Hepatocyte (in vitro differentiated cells): ENCODE measurements around the gene LRMDA. TPM values are rescaled to one million over a fixed set of nuclear protein-coding genes. Genes with fewer than 3 reads are reported as not detected.
"Not testable (repeated sequence)": the region's sequence is repeated elsewhere in the genome, so short reads cannot be mapped to it uniquely, and the experiment has no call there.

ENCODE experiments used
- DNase-seq: peaks from one replicate; pipeline ENCODE4 v3.0.0-alpha.2; 2016; ENCODE audit warnings: low spot score
- H2AFZ ChIP-seq: fragments of 200-600 bp; sonication (generic); 2 replicates; pipeline ENCODE4 v1.6.0; 2016; ENCODE audit warnings: antibody characterized with exemption, mild to moderate bottlenecking
- H3K27ac ChIP-seq: fragments of 200-600 bp; sonication (generic); 2 replicates; pipeline ENCODE4 v1.5.1; 2016; ENCODE audit warnings: mild to moderate bottlenecking
- H3K27me3 ChIP-seq: fragments of 200-600 bp; sonication (generic); 2 replicates; pipeline ENCODE4 v1.6.1; 2016
- H3K36me3 ChIP-seq: fragments of 200-600 bp; sonication (generic); replicated peaks from 2 replicates; pipeline ENCODE4 v1.5.1; 2016; ENCODE audit warnings: low read depth; ENCODE audit not compliant: insufficient read depth
- H3K4me1 ChIP-seq: fragments of 200-600 bp; sonication (generic); 2 replicates; pipeline ENCODE4 v1.5.1; 2016; ENCODE audit warnings: mild to moderate bottlenecking, moderate library complexity; ENCODE audit not compliant: insufficient read depth
- H3K4me2 ChIP-seq: fragments of 200-600 bp; sonication (generic); 2 replicates; pipeline ENCODE4 v1.6.0; 2016
- H3K4me3 ChIP-seq: fragments of 200-600 bp; sonication (generic); 2 replicates; pipeline ENCODE4 v1.5.1; 2016; ENCODE audit warnings: mild to moderate bottlenecking
- H3K79me2 ChIP-seq: fragments of 200-600 bp; sonication (generic); 2 replicates; pipeline ENCODE4 v1.6.0; 2017; ENCODE audit warnings: mild to moderate bottlenecking
- H3K9me2 ChIP-seq: fragments of 200-600 bp; sonication (generic); replicated peaks from 2 replicates; pipeline ENCODE4 v1.6.0; 2017; ENCODE audit warnings: mild to moderate bottlenecking; ENCODE audit not compliant: insufficient read depth
- H3K9me3 ChIP-seq: fragments of 200-600 bp; sonication (generic); 2 replicates; pipeline ENCODE4 v1.5.1; 2016; ENCODE audit warnings: low read depth, mild to moderate bottlenecking
- H4K20me1 ChIP-seq: fragments of 200-600 bp; sonication (generic); 2 replicates; pipeline ENCODE4 v1.6.0; 2016; ENCODE audit warnings: mild to moderate bottlenecking; ENCODE audit not compliant: insufficient read depth, poor library complexity, severe bottlenecking
- EZH2 ChIP-seq: fragments of 200-600 bp; sonication (generic); IDR thresholded peaks from 2 replicates; pipeline ENCODE4 v1.6.1; 2016; ENCODE audit warnings: antibody characterized with exemption, mild to moderate bottlenecking, borderline replicate concordance
- EZH2phosphoT487 ChIP-seq: fragments of 200-600 bp; sonication (generic); IDR thresholded peaks from one replicate; pipeline ENCODE4 v1.6.1; 2018; ENCODE audit warnings: antibody characterized with exemption, mild to moderate bottlenecking, low read depth, moderate library complexity; ENCODE audit not compliant: unreplicated experiment, severe bottlenecking
- WGBS: methylation state at CpG from one replicate; pipeline ENCODE4 v1.1.6; 2016; ENCODE audit warnings: low lambda C conversion rate; ENCODE audit errors: missing lambda C conversion rate; 5-methylcytosine and 5-hydroxymethylcytosine counted together
- polyA plus RNA-seq: library from polyadenylated mRNA; unstranded; fragments of >200 nt; fragmentation: Nextera tagmentation; extraction: Ambion mirVana; gene quantifications from 2 replicates; pipeline ENCODE4 v1.2.1, GENCODE V29; 2016
- total RNA-seq: library from RNA; depleted of rRNA; stranded (reverse); fragments of >200 nt; gene quantifications from 2 replicates; pipeline ENCODE4 v1.2.3, GENCODE V29; 2014
- TF ChIP-seq, protein P1 (sequence below): fragments of 200-600 bp; sonication (generic); IDR thresholded peaks from 2 replicates; pipeline ENCODE4 v1.5.1; 2016; ENCODE audit warnings: antibody characterized with exemption, mild to moderate bottlenecking; ENCODE audit not compliant: poor library complexity

LRMDA gene
- total and polyA plus RNA-seq, 2 experiments from 2014 or later = 5.6 to 15.7 TPM

DNA sequence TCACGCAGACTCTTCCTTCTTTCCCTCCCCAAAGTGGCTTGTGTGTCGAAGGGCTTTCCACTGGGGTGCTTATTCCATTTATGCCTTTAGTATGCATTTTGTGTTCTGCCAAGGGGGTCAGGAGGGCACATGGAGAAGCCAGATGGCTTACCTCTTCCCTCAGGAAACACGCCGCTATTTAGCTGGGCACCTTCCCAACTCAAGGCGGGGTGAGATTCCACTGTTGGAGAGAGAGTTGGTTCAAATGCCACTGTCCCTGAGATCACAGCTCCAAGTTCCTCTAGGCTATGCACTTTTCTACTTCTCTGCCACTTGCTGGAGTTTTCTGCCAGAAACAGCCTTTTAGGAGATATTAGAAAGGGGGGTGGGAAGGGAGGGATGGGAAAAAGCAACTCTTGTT lies 1091.8 kb downstream of the LRMDA start:
- H3K27ac ChIP-seq = peak overlapping the region; percentile 56
- H3K4me2 ChIP-seq = no peak overlapping the region
- no peak overlapping the region for H2AFZ ChIP-seq
- 65% methylated on average over 5 of the region's 5 CpGs for whole genome bisulfite sequencing
- H3K36me3 ChIP-seq = no peaks in the 10 kb centered on the region
- H3K27me3 ChIP-seq = no peaks in the 10 kb centered on the region
- no peaks in the 10 kb centered on the region for H3K9me2 ChIP-seq
- H3K4me3 ChIP-seq = no peak overlapping the region
- no peaks in the 10 kb centered on the region for H3K79me2 ChIP-seq
- H3K9me3 ChIP-seq = no peaks in the 10 kb centered on the region
- TF ChIP-seq EZH2 (no peak), EZH2phosphoT487 (no peak)
- TF ChIP-seq, protein P1, sequence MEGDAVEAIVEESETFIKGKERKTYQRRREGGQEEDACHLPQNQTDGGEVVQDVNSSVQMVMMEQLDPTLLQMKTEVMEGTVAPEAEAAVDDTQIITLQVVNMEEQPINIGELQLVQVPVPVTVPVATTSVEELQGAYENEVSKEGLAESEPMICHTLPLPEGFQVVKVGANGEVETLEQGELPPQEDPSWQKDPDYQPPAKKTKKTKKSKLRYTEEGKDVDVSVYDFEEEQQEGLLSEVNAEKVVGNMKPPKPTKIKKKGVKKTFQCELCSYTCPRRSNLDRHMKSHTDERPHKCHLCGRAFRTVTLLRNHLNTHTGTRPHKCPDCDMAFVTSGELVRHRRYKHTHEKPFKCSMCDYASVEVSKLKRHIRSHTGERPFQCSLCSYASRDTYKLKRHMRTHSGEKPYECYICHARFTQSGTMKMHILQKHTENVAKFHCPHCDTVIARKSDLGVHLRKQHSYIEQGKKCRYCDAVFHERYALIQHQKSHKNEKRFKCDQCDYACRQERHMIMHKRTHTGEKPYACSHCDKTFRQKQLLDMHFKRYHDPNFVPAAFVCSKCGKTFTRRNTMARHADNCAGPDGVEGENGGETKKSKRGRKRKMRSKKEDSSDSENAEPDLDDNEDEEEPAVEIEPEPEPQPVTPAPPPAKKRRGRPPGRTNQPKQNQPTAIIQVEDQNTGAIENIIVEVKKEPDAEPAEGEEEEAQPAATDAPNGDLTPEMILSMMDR = no peak
- no peaks in the 10 kb centered on the region for H4K20me1 ChIP-seq
- H3K4me1 ChIP-seq = peaks cover 8% of the 10 kb centered on the region
- DNase-seq = no peak

- no peaks in the 10 kb centered on the region for H3K9me3 ChIP-seq
- no peaks in the 10 kb centered on the region for H4K20me1 ChIP-seq
- no peak for TF ChIP-seq EZH2phosphoT487
- TF ChIP-seq, protein P1 = no peak
- no peak for TF ChIP-seq EZH2
- 53% methylated on average over 12 of the region's 12 CpGs for WGBS
- DNase-seq = no peak
- H2AFZ ChIP-seq = no peak overlapping the region
- peak overlapping the region; percentile 56 for H3K27ac ChIP-seq
- H3K36me3 ChIP-seq = no peaks in the 10 kb centered on the region
- no peak overlapping the region for H3K4me3 ChIP-seq
- H3K9me2 ChIP-seq = no peaks in the 10 kb centered on the region
- H3K79me2 ChIP-seq = no peaks in the 10 kb centered on the region
- no peaks in the 10 kb centered on the region for H3K27me3 ChIP-seq
- peaks cover 8% of the 10 kb centered on the region for H3K4me1 ChIP-seq
- H3K4me2 ChIP-seq = peak overlapping the region; percentile 21
Measured at GRCh38 chr10:76523791-76524351, 1092.4 kb downstream of the LRMDA start.

- 98% methylated on average over 4 of the region's 4 CpGs for whole genome bisulfite sequencing
- H3K27ac ChIP-seq, H4K20me1 ChIP-seq: not testable (repeated sequence)
Measured at GRCh38 chr10:76526833-76527232, 1095.4 kb downstream of the LRMDA start.

GRCh38 chr10:76540331-76540730 lies 1108.9 kb downstream of the LRMDA start:
- WGBS = 67% methylated on average over 5 of the region's 5 CpGs
- Histone ChIP-seq H2AFZ (no peak overlapping the region), H4K20me1 (no peaks in the 10 kb centered on the region)

More at GRCh38 chr10:76526833-76527232, 1095.4 kb downstream of the LRMDA start:
- not testable (repeated sequence) for H3K4me2 ChIP-seq, H3K4me1 ChIP-seq, H3K9me2 ChIP-seq, H3K79me2 ChIP-seq, H3K27me3 ChIP-seq, H3K9me3 ChIP-seq, H3K4me3 ChIP-seq, DNase-seq, H2AFZ ChIP-seq, H3K36me3 ChIP-seq

More at GRCh38 chr10:76540331-76540730, 1108.9 kb downstream of the LRMDA start:
- no peak for DNase-seq
- H3K4me2 ChIP-seq = no peak overlapping the region
- no peaks in the 10 kb centered on the region for H3K36me3 ChIP-seq
- H3K4me1 ChIP-seq = no peaks in the 10 kb centered on the region
- no peaks in the 10 kb centered on the region for H3K9me2 ChIP-seq
- TF ChIP-seq EZH2 (no peak), EZH2phosphoT487 (no peak)
- TF ChIP-seq, protein P1 = no peak
- no peak overlapping the region for H3K27ac ChIP-seq
- no peaks in the 10 kb centered on the region for H3K27me3 ChIP-seq
- H3K4me3 ChIP-seq = no peak overlapping the region
- no peaks in the 10 kb centered on the region for H3K9me3 ChIP-seq
- no peaks in the 10 kb centered on the region for H3K79me2 ChIP-seq
